BJ (cell line): ENCODE data around the gene CALHM2. TPM values are rescaled to one million over a fixed set of nuclear protein-coding genes. Genes with fewer than 3 reads are reported as not detected.

Source experiments
- CTCF ChIA-PET: fragments of 350-600 bp; formaldehyde crosslinking; extraction: SDS; loops from one replicate; lab custom pipeline; 2021; ENCODE audit warnings: antibody characterized with exemption, inconsistent platforms; lab: Yijun Ruan, JAX
- POLR2A ChIA-PET: fragments of 300-600 bp; sonication (Branson Sonifier 250); formaldehyde crosslinking; extraction: SDS; loops from one replicate; lab custom pipeline; 2021; ENCODE audit warnings: antibody characterized with exemption; lab: Charles Lee
- DNase-seq: peaks from one replicate; pipeline ENCODE4 v3.0.0-alpha.2; 2011; ENCODE audit warnings: low read depth
- H3K27me3 ChIP-seq: 2 replicates; pipeline ENCODE4 v1.6.0; 2011; ENCODE audit warnings: low read length; ENCODE audit not compliant: control insufficient read depth, insufficient read depth
- H3K36me3 ChIP-seq: 2 replicates; pipeline ENCODE4 v1.5.1; 2011; ENCODE audit warnings: low read length; ENCODE audit not compliant: control insufficient read depth, insufficient read depth
- H3K4me3 ChIP-seq: 2 replicates; pipeline ENCODE4 v1.5.1; 2011; ENCODE audit warnings: low read depth, mild to moderate bottlenecking, control low read depth, low read length
- CTCF ChIP-seq: IDR thresholded peaks from 2 replicates; pipeline ENCODE4 v1.5.1; 2011; ENCODE audit warnings: low read depth, mild to moderate bottlenecking, control low read depth, inconsistent platforms, low read length, moderate library complexity; ENCODE audit not compliant: insufficient read depth
- polyA plus RNA-seq: library from polyadenylated mRNA; depleted of rRNA; stranded (reverse); fragments of >200 nt; gene quantifications from 2 replicates; pipeline ENCODE4 v1.2.3, GENCODE V29; 2011; rRNA removed

The CALHM2 gene
- polyA plus RNA-seq, 1 experiment: 80.1 TPM

DNA sequence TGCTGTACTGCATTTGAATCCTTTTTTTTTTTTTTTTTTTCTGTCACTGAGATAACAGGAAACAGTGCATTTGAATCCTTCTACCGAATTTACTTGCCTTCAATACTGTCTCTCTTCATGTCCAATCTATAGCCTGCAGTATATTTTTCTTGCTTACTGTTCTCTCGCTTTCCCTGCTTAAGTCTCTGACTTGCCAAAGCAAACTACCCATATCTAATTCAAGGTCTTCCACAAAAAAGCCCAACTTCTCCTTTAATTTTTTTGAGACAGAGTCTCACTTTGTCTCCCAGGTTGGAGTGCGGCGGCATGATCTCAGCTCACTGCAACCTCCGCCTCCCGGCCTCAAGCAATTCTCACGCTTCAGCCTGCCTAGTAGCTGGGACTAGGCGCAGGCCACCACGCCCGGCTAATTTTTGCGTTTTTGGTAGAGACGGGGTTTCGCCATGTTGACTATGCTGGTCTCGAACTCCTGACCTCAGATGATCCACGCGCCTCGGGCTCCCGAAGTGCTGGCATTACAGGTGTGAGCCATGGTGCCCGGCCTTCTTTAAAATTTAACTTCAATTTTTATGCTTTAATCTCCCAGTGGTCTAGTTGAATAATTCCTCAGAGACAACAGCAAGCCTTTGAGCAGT is 54.9 kb downstream of the CALHM2 start:
- POLR2A ChIA-PET: no interaction called here
- DNase-seq: no peak
- peaks cover 6% of the 10 kb centered on the region; the same call in 1 of the 2 replicates for H3K36me3 ChIP-seq
- peak overlapping the region; percentile 92 for H3K4me3 ChIP-seq
- CTCF ChIA-PET: interaction anchor here (1.2 to 2.1 kb wide), 3 partner anchors 19 to 88 kb away, joined by 3 to 8 read pairs (median 4); no protein-coding TSS in a partner anchor
- no peaks in the 10 kb centered on the region for H3K27me3 ChIP-seq
- no peak for TF ChIP-seq CTCF

DNA sequence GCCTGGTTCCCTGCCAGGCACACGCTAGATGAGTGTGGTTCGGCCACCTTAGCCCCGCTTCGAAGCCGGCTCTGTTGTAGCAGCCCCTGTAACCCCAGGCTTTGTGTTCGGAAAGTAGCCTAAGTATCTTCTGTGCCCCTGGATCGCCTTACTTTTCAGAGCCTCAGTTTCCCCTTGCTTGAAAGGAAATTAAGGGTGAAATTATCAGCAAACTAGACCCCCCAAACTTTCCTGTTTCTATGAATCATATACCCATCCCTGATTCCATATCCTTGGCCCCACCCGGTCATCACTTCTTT is 55.4 kb downstream of the CALHM2 start:
- Histone ChIP-seq H3K27me3 (no peaks in the 10 kb centered on the region), H3K36me3 (peaks cover 5% of the 10 kb centered on the region), H3K4me3 (peak overlapping the region; percentile 92)
- ChIA-PET POLR2A (no interaction called here), CTCF (interaction anchor here (1.2 to 2.1 kb wide), 3 partner anchors 20 to 89 kb away, joined by 3 to 8 read pairs (median 4); no protein-coding TSS in a partner anchor)
- no peak for TF ChIP-seq CTCF
- DNase-seq: no peak

Other genes starting within 250 kb of the CALHM2 start
- 0.04 TPM in 1 of 2 replicates, not detected in the other for gene RPEL1, start 206.5 kb downstream of the CALHM2 start, polyA plus RNA-seq
- 8.5 and 9.4 TPM in 2 replicates for gene INA, start 175.2 kb downstream of the CALHM2 start, polyA plus RNA-seq
- 3.5 and 7.1 TPM in 2 replicates for gene PCGF6, start 101.2 kb downstream of the CALHM2 start, polyA plus RNA-seq
- 1.5 and 2.5 TPM in 2 replicates for gene TAF5, start 84.4 kb downstream of the CALHM2 start, polyA plus RNA-seq
- 170 and 324 TPM in 2 replicates for gene ATP5MK, start 55.9 kb downstream of the CALHM2 start, polyA plus RNA-seq
- gene PDCD11, start 55.7 kb downstream of the CALHM2 start, polyA plus RNA-seq: 15.1 and 17.0 TPM in 2 replicates
- gene CALHM1, start 6.5 kb upstream of the CALHM2 start, polyA plus RNA-seq: not detected in 2 replicates
- 0.09 TPM in 1 of 2 replicates, not detected in the other for gene CALHM3, start 26.9 kb upstream of the CALHM2 start, polyA plus RNA-seq
- 0.37 and 0.58 TPM in 2 replicates for gene NEURL1, start 41.3 kb upstream of the CALHM2 start, polyA plus RNA-seq